HG03097 (cell line): Measurements from ENCODE around the gene DCUN1D1.

ENCODE experiments used
- ATAC-seq: cut with Tn5 transposase; IDR thresholded peaks from one replicate; pipeline ENCODE4 v1.9.1; 2021; ENCODE audit not compliant: unreplicated experiment, low FRiP score

Gene DCUN1D1

DNA sequence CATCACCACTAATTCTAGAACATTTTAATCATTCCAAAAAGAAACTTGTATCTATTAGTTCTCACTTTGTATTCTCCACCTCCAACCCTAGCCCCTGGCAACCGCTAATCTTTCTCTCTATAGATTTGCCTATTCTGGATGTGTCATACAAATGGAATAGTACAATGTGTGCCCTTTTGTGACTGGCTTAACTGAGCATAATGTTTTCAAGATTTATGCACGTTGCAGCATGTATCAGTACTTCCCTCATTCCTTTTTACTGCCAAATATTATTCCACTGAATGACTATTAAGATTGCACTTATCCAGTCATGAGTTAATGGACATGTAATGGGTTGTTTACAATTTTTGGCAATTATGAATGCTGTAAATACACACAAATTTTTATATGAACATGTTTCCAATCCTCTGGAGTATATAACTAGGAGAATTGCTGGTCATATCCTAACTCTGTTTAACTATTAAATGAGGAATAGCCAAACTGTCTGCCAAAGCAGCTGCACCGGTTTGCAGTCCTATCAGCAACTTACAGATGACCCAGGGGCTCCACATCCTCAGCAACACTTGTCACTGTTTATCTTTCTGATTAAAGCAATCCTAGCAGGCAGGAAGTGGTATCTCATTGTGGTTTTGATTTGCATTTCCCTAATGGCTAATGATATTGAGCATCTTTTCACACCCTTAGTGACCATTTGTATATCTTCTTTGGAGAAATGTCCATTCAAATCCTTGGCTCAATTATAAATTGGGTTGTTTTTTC lies 42.9 kb downstream of the DCUN1D1 start:
- ATAC-seq: peak; percentile 86

GRCh38 chr3:182936918-182937285 lies 43.4 kb downstream of the DCUN1D1 start:
- no peak for ATAC-seq

DNA sequence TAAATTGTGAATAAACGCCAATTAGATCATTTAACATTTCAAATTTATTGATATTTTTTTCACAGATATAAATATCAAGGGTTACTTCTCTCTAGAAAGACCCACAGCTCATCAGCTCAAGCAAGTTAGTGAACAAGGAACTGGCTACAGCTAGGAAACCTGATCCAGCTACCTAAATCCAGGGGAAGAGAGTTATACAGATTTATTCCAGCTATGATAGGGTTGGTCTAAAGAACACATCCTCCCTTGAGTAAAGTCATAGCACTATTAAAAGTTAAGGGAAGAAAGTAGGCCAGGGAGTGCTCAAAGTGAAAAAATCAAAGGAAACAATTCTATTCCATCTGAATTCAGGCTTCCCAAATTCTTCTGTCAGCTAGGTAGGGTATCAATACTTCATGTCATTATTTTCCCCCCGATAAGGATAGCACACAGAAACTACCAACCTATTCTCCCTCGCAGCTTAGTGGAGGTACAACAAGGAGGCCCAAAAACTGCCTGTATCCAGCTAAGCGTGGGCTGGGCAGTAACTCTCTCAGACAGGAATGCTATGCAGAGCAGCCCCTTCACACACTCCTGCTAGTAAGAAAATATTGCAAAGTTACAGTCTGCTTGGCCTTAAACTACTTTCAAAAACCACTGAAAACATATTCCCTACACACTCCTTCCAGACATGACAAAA lies 44.0 kb downstream of the DCUN1D1 start:
- no peak for ATAC-seq

- ATAC-seq: no peak
Measured at GRCh38 chr3:182935803-182936202, 44.5 kb downstream of the DCUN1D1 start.

GRCh38 chr3:182925944-182926337 lies 54.4 kb downstream of the DCUN1D1 start:
- peak; percentile 24 for ATAC-seq

GRCh38 chr3:182925330-182925943 lies 54.9 kb downstream of the DCUN1D1 start:
- peak; percentile 92 for ATAC-seq

DNA sequence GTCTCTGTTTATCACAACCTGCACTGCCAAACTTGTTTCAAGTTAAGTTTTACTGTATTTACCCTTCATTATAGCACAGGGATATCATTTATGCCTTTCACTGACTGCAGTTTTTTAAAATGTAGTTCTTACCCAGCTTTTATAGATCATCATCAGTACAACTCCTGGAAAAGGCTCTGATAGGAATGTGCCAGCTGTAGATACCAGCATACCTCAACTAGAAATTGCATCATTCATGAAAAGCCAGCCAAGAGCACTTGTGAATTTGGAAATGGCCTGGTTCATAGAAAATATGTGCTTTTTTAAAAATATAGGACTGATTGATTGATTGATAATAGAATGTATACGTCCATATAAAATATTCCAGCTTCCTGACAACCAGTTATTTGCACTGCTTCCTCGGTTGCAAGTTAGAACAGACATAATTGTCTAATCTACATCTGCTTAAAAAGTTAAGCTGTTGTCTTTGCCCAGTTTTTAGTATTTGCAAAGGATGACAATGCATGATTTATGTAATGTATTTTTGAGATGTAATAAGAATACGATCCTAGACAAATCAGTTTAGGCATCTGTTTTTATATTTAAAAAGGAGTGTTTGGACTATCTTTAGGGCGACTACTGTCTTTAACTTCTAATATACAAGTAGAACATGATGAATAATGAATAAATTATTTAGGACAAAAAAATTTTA lies 58.5 kb downstream of the DCUN1D1 start:
- ATAC-seq: no peak

DNA sequence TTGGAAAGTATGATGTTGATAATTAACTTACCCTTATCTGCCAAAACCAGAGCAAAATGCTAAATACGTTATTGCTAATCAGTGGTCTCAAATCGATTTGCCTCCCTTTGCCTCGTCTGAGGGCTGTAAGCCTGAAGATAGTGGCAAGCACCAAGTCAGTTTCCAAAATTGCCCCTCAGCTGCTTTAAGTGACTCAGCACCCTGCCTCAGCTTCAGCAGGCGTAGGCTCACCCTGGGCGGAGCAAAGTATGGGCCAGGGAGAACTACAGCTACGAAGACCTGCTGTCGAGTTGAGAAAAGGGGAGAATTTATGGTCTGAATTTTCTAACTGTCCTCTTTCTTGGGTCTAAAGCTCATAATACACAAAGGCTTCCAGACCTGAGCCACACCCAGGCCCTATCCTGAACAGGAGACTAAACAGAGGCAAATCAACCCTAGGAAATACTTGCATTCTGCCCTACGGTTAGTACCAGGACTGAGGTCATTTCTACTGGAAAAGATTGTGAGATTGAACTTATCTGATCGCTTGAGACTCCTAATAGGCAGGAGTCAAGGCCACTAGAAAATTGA lies 59.7 kb downstream of the DCUN1D1 start:
- ATAC-seq: no peak

GRCh38 chr3:182919866-182920357 lies 60.4 kb downstream of the DCUN1D1 start:
- ATAC-seq: no peak

DNA sequence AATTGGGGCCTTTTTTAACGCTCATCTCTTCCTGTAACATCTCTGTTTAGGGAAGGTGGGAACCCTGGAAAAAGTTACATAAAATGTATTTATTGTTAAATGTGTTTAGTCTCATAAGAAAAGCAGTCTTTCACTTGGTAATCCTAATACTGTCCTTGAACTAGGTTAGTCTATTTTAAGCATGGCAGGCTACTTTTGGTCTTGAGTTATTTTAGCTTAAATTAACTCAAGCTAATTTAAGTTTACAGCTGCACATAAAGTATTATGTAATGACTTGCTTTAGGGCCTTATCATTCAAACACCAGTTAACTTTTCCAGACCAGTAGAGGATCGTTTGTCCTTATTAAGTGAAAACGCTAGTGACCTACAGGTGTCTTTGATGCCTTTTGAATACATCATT lies 63.2 kb downstream of the DCUN1D1 start:
- ATAC-seq: no peak

- peak; percentile 20 for ATAC-seq
Measured at GRCh38 chr3:182914341-182914740, 66.0 kb downstream of the DCUN1D1 start.

- ATAC-seq: peak; percentile 93
Measured at GRCh38 chr3:182913889-182914288, 66.4 kb downstream of the DCUN1D1 start.

- no peak for ATAC-seq
Measured at GRCh38 chr3:182912474-182912873, 67.9 kb downstream of the DCUN1D1 start.

DNA sequence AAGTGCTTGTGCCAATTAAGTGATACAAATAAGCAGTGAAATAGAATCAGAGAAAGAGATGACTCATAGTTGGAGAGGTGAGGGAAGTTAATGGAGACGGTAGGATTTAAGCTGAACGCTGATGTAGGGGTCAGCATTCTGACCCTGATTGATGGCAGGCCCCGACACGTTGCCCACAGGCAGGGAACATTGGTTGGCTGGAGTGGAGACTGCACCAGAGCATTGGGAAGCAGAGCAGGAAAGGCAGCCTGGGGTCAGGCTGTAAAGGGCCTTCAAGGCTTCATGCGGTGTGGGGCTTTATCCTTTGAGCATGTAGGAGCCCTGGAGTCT lies 68.6 kb downstream of the DCUN1D1 start:
- no peak for ATAC-seq

DNA sequence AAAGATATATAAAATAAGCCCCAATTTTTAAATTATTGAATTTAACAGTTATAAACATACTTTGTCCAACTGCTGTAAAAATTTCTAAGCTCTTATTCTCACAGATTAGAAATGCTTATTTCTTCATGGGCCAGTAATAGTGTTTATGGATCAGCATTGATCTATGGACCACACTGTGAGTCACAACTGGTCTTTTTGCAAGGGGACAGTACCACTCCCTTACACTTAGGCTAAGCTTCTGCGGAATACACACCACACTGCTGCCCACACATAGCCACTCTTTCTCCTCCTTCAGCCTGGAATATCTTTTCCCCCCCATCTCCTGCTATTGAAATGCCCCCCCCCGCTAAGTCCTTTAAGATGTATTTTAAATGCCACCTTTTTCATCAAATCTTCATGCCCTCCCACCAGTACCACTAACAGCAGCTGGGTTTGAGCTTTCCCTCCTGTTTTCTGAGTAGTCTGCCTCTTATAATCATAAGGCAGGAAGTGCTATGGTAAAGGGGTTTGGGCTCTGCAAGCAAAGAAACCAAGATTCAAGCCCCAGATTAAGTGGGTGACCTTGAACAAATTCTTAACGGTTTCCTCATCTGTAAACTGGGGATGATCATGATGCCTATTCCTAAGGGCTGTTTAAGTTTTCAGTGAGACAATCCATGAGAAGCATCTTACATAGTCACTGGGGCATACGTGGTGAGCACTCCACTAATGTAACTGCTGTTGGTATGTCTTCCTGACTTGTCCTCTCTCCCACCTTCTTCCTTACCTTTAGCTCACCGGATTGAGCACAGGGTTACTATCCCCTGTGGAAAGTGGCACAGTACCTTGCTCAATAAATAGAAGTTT lies 69.2 kb downstream of the DCUN1D1 start:
- ATAC-seq: no peak

- ATAC-seq: no peak
Measured at GRCh38 chr3:182909318-182910040, 70.9 kb downstream of the DCUN1D1 start.

- no peak for ATAC-seq
Measured at GRCh38 chr3:182908471-182908870, 71.9 kb downstream of the DCUN1D1 start.

GRCh38 chr3:182906036-182906435 lies 74.3 kb downstream of the DCUN1D1 start:
- no peak for ATAC-seq

DNA sequence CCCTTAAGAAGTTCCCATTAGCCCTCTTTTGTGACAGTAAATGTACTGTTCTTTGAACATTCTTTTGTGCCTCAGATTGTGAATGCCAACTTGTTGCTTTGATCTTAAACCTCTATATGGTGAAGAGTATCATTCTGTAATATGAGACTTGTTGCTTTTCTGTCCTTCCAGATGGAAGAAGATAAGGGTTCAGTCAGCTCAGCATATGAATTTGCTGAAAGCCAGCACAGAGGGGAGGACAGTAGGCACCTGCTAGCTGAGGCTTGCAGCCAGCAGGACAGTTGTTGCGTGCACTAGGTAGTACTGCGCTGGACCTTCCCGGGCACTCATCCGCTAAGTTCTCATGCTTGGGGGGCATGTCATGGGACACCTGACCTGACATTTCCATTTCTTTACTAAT lies 74.7 kb downstream of the DCUN1D1 start:
- ATAC-seq: no peak
